ENCODE measurements around the gene NRDC.

The NRDC gene, protein sequence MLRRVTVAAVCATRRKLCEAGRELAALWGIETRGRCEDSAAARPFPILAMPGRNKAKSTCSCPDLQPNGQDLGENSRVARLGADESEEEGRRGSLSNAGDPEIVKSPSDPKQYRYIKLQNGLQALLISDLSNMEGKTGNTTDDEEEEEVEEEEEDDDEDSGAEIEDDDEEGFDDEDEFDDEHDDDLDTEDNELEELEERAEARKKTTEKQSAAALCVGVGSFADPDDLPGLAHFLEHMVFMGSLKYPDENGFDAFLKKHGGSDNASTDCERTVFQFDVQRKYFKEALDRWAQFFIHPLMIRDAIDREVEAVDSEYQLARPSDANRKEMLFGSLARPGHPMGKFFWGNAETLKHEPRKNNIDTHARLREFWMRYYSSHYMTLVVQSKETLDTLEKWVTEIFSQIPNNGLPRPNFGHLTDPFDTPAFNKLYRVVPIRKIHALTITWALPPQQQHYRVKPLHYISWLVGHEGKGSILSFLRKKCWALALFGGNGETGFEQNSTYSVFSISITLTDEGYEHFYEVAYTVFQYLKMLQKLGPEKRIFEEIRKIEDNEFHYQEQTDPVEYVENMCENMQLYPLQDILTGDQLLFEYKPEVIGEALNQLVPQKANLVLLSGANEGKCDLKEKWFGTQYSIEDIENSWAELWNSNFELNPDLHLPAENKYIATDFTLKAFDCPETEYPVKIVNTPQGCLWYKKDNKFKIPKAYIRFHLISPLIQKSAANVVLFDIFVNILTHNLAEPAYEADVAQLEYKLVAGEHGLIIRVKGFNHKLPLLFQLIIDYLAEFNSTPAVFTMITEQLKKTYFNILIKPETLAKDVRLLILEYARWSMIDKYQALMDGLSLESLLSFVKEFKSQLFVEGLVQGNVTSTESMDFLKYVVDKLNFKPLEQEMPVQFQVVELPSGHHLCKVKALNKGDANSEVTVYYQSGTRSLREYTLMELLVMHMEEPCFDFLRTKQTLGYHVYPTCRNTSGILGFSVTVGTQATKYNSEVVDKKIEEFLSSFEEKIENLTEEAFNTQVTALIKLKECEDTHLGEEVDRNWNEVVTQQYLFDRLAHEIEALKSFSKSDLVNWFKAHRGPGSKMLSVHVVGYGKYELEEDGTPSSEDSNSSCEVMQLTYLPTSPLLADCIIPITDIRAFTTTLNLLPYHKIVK

GRCh38 chr1:51878616-51879336 lies at the start of gene NRDC:
TSS of gene NRDC (minus strand) at chr1:51878727. CDS start at chr1:51878615, 112 bp downstream.
- TF ChIP-seq, protein P1, sequence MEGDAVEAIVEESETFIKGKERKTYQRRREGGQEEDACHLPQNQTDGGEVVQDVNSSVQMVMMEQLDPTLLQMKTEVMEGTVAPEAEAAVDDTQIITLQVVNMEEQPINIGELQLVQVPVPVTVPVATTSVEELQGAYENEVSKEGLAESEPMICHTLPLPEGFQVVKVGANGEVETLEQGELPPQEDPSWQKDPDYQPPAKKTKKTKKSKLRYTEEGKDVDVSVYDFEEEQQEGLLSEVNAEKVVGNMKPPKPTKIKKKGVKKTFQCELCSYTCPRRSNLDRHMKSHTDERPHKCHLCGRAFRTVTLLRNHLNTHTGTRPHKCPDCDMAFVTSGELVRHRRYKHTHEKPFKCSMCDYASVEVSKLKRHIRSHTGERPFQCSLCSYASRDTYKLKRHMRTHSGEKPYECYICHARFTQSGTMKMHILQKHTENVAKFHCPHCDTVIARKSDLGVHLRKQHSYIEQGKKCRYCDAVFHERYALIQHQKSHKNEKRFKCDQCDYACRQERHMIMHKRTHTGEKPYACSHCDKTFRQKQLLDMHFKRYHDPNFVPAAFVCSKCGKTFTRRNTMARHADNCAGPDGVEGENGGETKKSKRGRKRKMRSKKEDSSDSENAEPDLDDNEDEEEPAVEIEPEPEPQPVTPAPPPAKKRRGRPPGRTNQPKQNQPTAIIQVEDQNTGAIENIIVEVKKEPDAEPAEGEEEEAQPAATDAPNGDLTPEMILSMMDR (IDR thresholded peaks at IDR 0.05; ENCODE audit: low read depth, low read length) = no peak
- DNase-seq (ENCODE audit: extremely low read depth, low read depth) = peak; percentile 100

GRCh38 chr1:51927029-51927428 lies 48.5 kb upstream of the NRDC start:
- TF ChIP-seq, protein P1 (IDR thresholded peaks at IDR 0.05; ENCODE audit: low read depth, low read length) = no peak
- no peak for DNase-seq (ENCODE audit: extremely low read depth, low read depth)

DNA sequence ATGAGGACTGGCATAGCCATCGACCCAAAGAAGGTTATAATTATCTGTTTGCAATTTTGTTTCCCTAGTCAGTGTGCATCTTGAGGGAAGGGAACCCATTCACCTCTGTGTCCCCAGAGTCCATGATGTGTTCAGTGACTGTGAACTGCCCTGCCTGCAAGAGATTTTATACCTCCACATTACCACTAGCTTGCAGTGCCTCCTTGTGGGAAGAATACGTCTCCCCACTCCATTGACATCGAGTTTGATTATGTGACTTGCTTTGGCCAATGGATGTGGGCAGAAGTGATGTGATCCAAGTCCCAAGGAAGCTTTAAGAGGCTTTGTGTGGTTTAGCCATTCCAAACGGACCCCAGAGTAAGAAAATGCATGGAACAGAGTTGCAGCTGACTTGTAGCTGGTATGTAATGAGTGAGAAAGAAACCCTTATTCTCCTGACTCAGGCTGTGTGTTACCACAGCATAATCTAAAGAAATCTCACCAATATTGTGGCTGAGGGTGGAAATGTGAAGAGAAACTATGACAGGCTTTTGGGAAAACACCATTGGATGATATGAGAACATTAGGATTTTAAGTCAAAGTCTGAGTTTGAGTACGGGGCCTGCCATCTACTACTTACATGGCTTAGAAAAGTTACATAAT lies 47.8 kb upstream of the NRDC start:
- TF ChIP-seq, protein P1 (IDR thresholded peaks at IDR 0.05; ENCODE audit: low read depth, low read length) = peak; percentile 41
- DNase-seq (ENCODE audit: extremely low read depth, low read depth) = no peak

GRCh38 chr1:51924455-51924854 lies 45.9 kb upstream of the NRDC start:
- TF ChIP-seq, protein P1 (IDR thresholded peaks at IDR 0.05; ENCODE audit: low read depth, low read length) = no peak
- DNase-seq (ENCODE audit: extremely low read depth, low read depth) = no peak

DNA sequence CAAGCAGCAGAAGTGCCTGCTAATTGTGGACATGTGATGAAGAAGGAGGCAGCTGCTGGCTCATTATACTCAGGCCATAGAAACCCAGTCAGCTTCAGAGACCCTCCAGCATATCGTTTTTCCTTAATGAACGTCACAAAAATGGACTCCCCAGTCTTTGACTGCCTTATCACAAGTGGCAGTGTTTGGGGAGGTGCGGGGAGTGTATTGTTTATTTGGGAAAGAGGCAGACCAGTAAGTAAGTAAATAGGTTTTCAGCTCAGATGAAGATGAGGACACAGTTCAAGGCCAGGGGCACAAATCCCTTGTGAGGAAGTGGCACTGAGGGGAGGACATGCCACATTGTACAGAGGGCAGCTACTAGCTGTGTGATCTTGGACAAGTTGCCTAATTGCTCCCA lies 43.5 kb upstream of the NRDC start:
- no peak for DNase-seq (ENCODE audit: extremely low read depth, low read depth)
- TF ChIP-seq, protein P1 (IDR thresholded peaks at IDR 0.05; ENCODE audit: low read depth, low read length) = no peak

GRCh38 chr1:51920130-51920529 lies 41.6 kb upstream of the NRDC start:
- no peak for DNase-seq (ENCODE audit: extremely low read depth, low read depth)
- TF ChIP-seq, protein P1 (IDR thresholded peaks at IDR 0.05; ENCODE audit: low read depth, low read length) = no peak

Data from AG09319 (cell line).